ENCODE results near the gene RSL1D1. TPM values are rescaled to one million over a fixed set of nuclear protein-coding genes. Genes with fewer than 3 reads are reported as not detected.

RSL1D1 gene
- polyA plus RNA-seq, 1 of the 3 experiments (the other 2 are of a cell fraction), result 38.0 TPM

DNA sequence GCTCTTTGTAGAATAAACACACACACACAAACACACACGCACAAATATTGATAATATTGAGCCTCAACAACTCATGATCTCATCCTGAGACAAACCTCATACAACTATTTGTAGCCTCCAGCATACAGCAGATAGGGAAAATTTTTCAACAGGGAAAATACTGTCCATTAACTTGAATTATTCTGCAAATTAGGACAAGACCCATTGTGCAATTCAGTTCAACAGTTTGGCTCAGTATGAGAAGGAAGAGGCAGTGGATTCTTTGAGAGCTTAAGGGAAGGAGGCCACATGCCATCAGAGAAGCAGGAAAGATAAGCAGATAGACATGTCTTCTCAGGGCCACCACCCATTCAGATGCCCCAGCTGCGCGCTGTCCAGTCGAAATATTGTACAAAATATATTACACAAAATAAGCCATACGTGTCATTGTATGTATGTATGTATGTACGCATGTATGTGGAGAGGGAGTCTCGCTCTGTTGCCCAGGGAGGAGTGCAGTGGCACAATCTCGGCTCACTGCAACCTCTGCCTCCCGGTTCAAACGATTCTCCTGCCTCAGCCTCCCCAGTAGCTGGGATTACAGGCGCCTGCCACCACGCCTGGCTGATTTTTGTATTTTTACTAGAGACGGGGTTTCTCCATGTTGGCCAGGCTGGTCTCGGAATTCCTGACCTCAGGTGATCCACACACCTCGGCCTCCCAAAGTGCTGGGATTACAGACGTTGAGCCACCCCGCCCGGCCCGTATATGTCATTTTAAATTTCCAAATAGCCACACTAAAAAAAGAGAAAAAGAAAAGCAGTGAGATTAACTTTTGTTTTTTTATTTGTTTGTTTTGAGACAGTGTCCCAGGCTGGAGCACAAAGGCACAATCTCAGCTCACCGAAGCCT is 56.1 kb downstream of the RSL1D1 start:
- POLR2A ChIA-PET, result interaction anchor here (0.7 kb wide), 1 partner anchor 14 kb away, joined by 4 read pairs; no protein-coding TSS in a partner anchor

GRCh38 chr16:11794447-11794846 is 56.9 kb downstream of the RSL1D1 start:
- Histone ChIP-seq H3K79me2 (ENCODE audit: insufficient read depth) (peaks cover 91% of the 10 kb centered on the region), H3K4me2 (peak overlapping the region; percentile 6; the same call in 1 of the 2 replicates), H3K4me3 (ENCODE audit: low read depth in 2 of 2, low read length in 1 of 2) (no peak overlapping the region), H3K4me1 (ENCODE audit: control insufficient read depth in 1 of 2, insufficient read depth in 2 of 2, low read depth in 1 of 2, low read length in 1 of 2) (peaks cover 29 to 41% of the 10 kb centered on the region in 2 experiments), H3K27me3 (ENCODE audit: insufficient read depth) (no peaks in the 10 kb centered on the region), H3K27ac (ENCODE audit: low read depth in 2 of 2, low read length in 1 of 2) (peak overlapping the region; percentile 6 to 18; a peak in 2 of 4 replicates), H4K20me1 (ENCODE audit: insufficient read depth) (peaks cover 44% of the 10 kb centered on the region), H3K9me3 (no peaks in the 10 kb centered on the region), H3K9me2 (no peaks in the 10 kb centered on the region), H3F3A (replicated peaks; ENCODE audit: insufficient read depth) (peaks cover 19% of the 10 kb centered on the region), H3K36me3 (replicated peaks in 1 of 2; ENCODE audit: control insufficient read depth in 1 of 2, insufficient read depth in 2 of 2, low read length in 1 of 2) (peaks cover 5 to 34% of the 10 kb centered on the region in 2 experiments), H3K9ac (no peak overlapping the region), H2AFZ (ENCODE audit: low read depth) (no peak overlapping the region)
- 53% methylated on average over 2 of the region's 2 CpGs for WGBS (ENCODE audit: low lambda C conversion rate)
- ChIA-PET CTCF (no interaction called here), POLR2A (no interaction called here)
- no peak for DNase-seq
- no peak for TF ChIP-seq MEF2A (IDR thresholded peaks at IDR 0.05; ENCODE audit: borderline replicate concordance, low read depth)

More for the DNA sequence above, 56.1 kb downstream of the RSL1D1 start:
- Histone ChIP-seq H4K20me1 (ENCODE audit: insufficient read depth) (peaks cover 36% of the 10 kb centered on the region), H3K4me3 (ENCODE audit: low read depth in 2 of 2, low read length in 1 of 2) (peak overlapping the region; percentile 77 to 96), H3K27ac (ENCODE audit: low read depth in 2 of 2, low read length in 1 of 2) (no peak overlapping the region; a peak in 2 of 4 replicates), H3K9ac (peak overlapping the region; percentile 98), H3K9me2 (no peaks in the 10 kb centered on the region), H3K36me3 (replicated peaks in 1 of 2; ENCODE audit: control insufficient read depth in 1 of 2, insufficient read depth in 2 of 2, low read length in 1 of 2) (peaks cover 5 to 27% of the 10 kb centered on the region in 2 experiments), H3F3A (replicated peaks; ENCODE audit: insufficient read depth) (peaks cover 19% of the 10 kb centered on the region), H3K27me3 (ENCODE audit: insufficient read depth) (no peaks in the 10 kb centered on the region), H2AFZ (ENCODE audit: low read depth) (no peak overlapping the region), H3K4me1 (ENCODE audit: control insufficient read depth in 1 of 2, insufficient read depth in 2 of 2, low read depth in 1 of 2, low read length in 1 of 2) (peaks cover 29 to 41% of the 10 kb centered on the region in 2 experiments), H3K4me2 (peak overlapping the region; percentile 78), H3K79me2 (ENCODE audit: insufficient read depth) (peaks cover 90% of the 10 kb centered on the region), H3K9me3 (no peaks in the 10 kb centered on the region)
- CTCF ChIA-PET, result interaction anchor here (1.5 to 3.5 kb wide), 3 partner anchors 15 to 52 kb away, joined by 4 to 29 read pairs (median 20); partner anchors contain the start of gene TXNDC11
- TF ChIP-seq GABPA (IDR thresholded peaks at IDR 0.05; ENCODE audit: low read depth) (no peak), SIN3A (IDR thresholded peaks at IDR 0.05; ENCODE audit: borderline replicate concordance, low read depth, low read length) (no peak), TEAD4 (IDR thresholded peaks at IDR 0.05; ENCODE audit: borderline replicate concordance, insufficient read depth) (no peak), NFIC (IDR thresholded peaks at IDR 0.05; ENCODE audit: borderline replicate concordance) (no peak), MEF2A (IDR thresholded peaks at IDR 0.05; ENCODE audit: borderline replicate concordance, low read depth) (no peak), JUND (IDR thresholded peaks at IDR 0.05) (no peak), CTCF (IDR thresholded peaks at IDR 0.05) (no peak), FOXJ3 (CRISPR knock-in tag; IDR thresholded peaks at IDR 0.05) (no peak), CHD2 (IDR thresholded peaks at IDR 0.05; ENCODE audit: low read length, partially characterized antibody) (no peak), RXRA (IDR thresholded peaks at IDR 0.05; ENCODE audit: borderline replicate concordance, low read depth) (no peak), GATA2 (CRISPR knock-in tag; IDR thresholded peaks at IDR 0.05) (no peak), EZH2phosphoT487 (IDR thresholded peaks at IDR 0.05; ENCODE audit: borderline replicate concordance, low read depth) (no peak)
- no peak for DNase-seq
- 95% methylated on average over 17 of the region's 20 CpGs for WGBS (ENCODE audit: low lambda C conversion rate)
